Midbrain (tissue), 1 donor: ENCODE measurements around the gene NR6A1.

Experiments used
- DNase-seq: peaks from one replicate; lab custom pipeline; 2025; lab: John Stamatoyannopoulos, UW

Gene NR6A1

DNA sequence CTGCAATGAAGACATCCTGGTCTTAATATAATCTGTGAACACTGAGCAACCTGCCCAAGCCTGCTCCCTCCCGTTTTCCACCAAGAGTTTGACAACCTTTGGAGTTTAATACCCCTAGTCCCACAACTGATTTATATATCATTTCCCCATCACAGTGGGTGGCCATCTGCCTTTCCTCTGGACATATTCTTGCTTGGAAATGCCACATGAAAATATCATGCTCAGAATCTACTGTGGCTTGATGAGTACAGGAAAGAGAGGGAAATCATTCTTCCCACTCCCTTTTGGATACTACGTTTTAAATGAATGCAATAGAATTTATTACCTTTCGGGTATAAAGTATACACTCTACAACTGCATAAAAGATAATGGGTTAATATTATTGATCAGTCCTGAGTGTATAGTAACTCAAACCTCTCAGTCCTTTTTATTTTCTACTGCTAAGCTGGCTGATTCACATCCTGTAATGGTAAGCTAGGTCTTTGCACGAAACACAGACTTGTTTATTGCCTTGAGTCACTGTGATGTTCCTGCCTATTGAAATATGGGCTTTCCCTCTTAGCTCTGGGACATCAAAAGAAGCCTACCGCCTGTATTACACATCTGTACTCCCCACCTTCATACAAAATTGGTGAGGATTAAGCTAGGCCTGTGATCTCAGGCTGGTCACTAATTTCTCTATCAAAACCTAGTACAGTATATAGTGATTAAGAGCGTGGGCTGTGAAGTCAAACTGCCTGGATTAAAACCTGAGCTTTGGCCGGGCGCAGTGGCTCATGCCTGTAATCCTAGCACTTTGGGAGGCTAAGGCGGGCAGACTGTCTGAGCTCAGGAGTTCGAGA lies 196.4 kb downstream of the NR6A1 start:
- DNase-seq, result no peak

GRCh38 chr9:124570942-124571666 lies 200.0 kb downstream of the NR6A1 start:
- DNase-seq, result no peak

GRCh38 chr9:124569942-124570341 lies 201.2 kb downstream of the NR6A1 start:
- DNase-seq, result no peak

DNA sequence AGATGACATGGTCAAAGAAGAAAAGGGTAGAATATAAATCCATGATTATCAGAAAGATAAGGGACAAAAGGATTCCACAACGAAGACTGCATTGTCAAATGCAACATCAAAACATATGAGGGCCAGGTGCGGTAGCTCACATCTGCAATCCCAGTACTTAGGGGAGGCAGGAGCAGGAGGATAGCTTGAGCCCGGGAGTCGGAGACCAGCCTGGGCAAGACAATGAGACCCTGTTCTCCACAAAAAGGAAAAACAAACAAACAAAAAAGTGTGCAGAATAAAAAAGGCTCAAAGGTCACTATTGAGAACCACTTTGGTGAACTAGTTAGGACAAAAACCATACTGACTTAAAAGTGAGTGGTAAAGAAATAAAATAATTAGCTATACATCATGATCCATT lies 203.7 kb downstream of the NR6A1 start:
- DNase-seq, result no peak

DNA sequence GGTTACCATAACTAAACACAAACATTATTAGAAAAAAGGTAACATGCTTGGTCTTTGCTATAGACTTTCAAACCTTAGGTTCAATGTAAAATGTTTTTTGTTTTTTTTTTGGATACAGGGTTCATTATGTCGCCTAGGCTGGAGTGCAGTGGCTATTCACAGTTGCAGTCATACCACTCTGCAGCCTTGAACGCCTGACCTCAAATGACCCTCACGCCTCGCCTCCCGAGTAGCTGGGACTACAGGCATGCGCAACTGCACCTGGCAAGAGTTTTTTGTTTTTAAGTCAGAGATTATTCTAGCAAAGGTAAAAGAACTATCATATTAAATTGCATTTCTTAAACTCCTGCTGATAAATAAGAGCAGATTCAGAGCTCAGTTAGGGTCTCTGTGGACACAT lies 208.8 kb downstream of the NR6A1 start:
- no peak for DNase-seq

- no peak for DNase-seq
Observed at GRCh38 chr9:124559871-124560270, 211.2 kb downstream of the NR6A1 start.

DNA sequence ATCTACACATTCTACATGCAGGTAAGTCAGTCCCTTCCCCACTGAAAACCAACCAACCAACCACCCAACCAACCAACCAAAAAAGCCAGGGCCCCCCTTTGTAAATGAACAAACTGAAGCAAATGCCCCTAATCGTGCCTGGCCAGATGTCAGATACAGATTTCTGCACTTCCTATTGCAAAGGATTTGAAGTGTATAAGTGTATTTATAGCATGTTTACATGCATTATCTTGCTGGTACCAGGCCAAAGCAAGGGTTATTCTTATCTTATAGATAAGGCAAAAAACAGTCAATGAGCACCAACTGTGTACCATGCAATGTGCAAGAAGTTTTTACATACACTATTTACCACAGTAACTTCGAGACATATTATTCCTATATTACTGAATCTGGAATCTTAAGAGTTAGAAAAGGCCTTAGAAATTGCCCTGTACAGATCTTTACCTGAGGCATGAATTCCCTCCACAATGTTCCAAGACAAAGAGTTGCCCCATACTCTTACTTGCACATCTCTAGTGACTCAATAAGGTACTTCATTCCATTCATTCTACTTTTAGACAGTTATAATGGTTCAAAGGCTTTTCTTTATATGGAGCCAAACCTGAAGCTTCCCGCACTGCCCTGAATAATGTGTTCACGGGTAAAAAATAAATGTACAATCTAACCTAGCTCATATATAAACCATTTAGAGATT lies 212.2 kb downstream of the NR6A1 start:
- no peak for DNase-seq

DNA sequence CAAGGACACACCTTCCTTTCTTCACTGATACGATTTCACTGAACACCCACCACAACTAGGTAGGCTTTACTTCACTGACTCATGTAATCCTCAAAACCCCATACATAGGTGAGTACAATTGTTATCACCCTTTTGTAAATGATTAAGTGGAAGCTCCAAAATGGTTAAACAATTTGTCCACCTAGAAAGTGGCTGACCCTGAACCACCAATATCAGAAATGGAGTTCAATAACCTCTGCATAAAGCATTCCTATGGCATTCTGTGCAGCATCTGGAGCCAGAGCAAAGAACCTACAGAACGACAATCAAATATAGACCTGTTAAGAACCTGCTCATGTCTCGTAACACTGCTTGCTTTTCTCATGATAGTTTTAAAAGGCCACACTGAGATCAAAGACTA lies 213.2 kb downstream of the NR6A1 start:
- DNase-seq, result no peak

- no peak for DNase-seq
Observed at GRCh38 chr9:124555043-124555442, 216.1 kb downstream of the NR6A1 start.

DNA sequence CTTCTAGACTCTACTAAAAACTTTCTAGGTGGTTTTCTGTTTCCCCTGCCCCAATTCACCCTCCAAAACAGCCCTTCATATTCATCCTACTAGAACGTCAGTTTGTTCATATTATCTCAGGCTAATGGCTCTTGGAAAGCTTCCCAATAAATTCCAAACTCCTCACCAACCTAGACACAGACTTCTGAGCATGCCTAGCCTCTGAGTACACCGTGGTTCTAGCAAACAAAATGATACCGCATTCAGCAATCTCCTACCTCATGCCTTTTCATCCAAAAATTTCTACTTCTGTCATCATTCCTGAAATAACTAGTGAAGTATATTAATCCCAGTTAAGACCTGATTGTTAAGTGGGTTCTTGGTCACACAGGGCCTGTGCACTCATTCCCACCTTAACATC lies 217.4 kb downstream of the NR6A1 start:
- no peak for DNase-seq

GRCh38 chr9:124552273-124552605 lies 218.9 kb downstream of the NR6A1 start:
- DNase-seq, result no peak

DNA sequence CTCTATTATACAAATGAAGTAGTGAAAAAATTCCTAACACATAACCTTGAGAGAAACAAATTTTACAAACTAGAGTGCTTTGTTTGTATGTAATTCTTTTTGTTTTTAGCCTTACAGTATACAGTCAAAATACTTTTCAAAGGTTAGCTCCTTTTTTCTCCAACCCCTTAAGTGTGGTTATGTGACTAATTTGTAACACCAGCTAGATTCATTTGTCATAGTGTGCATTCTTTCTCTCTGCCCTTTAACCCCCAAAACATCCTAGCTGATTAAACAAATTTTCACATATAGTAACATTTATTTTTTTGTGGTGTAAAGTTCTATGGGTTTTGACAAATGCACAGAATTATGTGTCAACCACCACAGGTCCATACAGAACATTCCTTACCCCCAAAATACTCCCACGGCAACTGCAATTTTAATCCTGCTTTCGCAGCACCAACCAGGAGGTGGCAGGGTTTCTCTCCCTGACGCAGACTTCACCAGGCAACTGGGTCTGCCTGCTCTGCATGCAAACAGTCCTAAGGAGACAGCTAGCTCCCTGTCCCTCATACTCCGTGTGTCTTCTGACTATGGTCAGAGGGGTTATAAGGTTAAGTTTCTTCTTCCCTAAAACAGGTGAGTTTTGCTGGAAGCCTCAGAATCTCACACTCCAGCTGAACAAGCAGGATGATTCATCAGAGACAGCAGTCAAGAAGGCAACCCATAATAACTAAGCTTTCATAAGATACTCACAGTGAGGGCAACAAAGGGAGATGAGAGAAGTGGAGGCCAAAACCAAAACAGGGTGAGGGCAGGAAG lies 219.4 kb downstream of the NR6A1 start:
- peak; percentile 67 for DNase-seq

- DNase-seq, result no peak
Observed at GRCh38 chr9:124550072-124550471, 221.0 kb downstream of the NR6A1 start.

- DNase-seq, result no peak
Observed at GRCh38 chr9:124549016-124549415, 222.1 kb downstream of the NR6A1 start.

DNA sequence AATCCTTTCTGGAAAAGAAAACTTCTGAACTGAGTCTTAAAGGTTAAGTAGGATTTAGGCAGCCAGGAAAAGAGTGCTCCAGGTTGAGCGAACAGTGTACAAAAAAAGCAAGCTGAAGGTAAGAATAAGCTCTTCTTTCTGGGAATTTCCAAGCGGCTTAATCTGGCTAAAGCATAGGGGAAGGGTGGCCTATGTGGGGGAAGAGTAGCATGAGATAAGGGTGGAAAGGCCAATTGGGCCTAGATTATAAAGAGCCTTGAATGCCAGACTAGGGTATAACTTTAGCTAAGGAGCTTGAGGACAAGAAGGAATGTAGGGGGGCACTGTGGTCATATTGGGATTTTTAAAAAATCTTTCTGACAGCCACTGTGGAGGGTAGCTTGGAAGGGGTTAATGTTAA lies 226.6 kb downstream of the NR6A1 start:
- no peak for DNase-seq

DNA sequence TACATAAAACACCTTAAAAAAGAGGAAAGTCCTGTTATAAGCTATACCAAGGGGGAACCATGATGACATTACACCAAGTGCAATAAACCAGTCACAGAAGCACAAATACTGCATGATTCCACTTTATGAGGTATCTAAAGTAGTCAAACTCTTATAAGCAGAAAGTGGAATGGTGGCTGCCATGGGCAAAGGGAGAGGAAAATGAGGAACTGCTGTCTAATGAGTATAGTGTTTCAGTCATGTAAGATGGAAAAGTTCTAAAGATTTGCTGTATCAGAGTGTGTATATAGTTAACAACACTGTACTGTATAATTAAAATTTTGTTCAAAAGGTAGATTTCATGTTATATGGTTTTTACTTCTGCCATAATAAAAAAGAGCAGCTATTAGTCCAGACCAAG lies 229.3 kb downstream of the NR6A1 start:
- no peak for DNase-seq

DNA sequence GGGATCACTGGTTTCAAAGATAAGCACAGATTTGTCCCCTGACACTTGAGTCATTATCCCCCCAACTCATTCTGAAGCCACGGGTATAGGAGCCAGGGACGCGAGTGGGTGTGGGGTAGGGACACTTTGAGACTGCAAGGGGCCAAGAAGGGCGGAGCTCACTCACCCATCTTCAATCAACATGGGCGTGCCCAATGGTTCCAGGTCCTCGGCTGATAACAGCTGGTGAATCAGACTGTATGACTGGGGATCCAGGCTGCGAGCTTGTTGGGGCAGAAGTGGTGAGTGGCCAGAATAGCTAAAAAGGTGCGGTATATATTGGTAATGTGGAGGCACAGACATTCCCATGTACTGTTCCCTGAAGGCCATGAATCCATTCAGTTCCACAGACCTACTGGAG lies 233.2 kb downstream of the NR6A1 start:
- DNase-seq, result no peak

DNA sequence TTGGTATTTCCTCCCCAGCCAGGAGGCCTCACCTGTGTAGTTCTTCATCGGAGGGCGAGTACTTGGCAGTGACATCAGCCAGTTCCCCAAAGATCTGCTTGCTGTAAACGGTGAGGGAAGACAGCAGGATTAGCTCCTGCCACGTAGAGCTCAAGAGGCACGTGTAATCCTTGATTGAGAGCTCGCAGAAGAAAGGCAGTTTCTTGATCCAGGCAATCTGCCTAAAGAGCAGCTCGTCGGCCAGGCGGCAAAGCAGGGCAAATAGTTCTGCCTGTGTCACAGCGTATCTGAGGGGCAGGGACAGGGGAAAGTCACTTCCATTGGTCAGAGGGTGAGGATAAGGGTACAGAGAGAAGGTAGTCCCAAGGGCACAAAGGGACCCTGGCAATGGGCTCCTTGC lies 235.3 kb downstream of the NR6A1 start:
- no peak for DNase-seq

DNA sequence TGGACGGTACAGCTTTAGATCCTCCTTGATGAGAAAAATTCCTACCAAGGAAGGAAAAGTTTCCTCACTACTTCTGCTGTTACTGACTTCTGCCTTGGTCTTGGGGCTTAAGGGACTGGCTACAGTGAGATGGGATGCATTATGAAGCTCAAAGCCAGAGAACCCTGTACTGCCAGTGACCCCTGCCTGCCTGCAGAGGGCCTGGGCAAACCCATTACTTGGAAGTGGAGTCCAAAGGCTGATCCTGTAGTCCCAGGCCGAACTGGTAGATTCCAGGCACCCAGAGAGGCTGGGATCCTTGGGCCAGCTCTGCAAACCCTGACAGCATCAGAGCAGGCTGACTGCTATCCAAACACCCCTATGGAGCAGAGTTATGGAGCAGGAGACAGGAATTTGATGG lies 238.2 kb downstream of the NR6A1 start:
- no peak for DNase-seq

GRCh38 chr9:124531115-124531514 lies 240.0 kb downstream of the NR6A1 start:
- no peak for DNase-seq

- DNase-seq, result no peak
Observed at GRCh38 chr9:124530246-124530645, 240.9 kb downstream of the NR6A1 start.

DNA sequence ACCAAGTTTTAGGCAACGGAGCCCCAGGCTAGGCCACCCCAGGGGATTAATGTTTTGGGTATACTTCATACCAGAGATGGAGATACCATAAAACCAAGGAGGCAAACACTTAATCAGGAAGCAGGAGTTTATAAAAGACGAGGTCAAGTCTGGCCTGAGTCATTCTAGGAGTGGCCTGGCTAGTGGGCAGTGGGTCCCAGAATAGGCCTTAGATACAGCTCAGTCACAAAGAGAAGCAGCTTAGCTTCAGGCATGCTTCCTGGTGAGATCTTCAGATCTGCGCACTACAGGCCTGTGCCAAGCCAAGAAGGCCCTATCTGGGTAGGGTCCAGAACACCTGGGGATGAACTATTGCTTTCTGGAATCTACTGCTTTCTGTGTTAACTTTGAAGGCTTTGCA lies 243.3 kb downstream of the NR6A1 start:
- no peak for DNase-seq
